ENCODE measurements around the gene GRID1.

GRCh38 chr10:86042161-86042560 is 324.4 kb downstream of the GRID1 start:
- TF ChIP-seq CTCF (IDR thresholded peaks at IDR 0.05) (no peak), ZFX (IDR thresholded peaks at IDR 0.05; ENCODE audit: borderline replicate concordance) (no peak)

Measured in 22Rv1 (cell line).